ENCODE measurements around the gene ZBTB7C.

Gene ZBTB7C

GRCh38 chr18:47996091-47996541 lies 413.1 kb downstream of the ZBTB7C start:
- Histone ChIP-seq H3K4me1 (ENCODE audit: insufficient read depth, low read length) (no peaks in the 10 kb centered on the region), H3K4me2 (ENCODE audit: insufficient read depth, low read length) (no peak overlapping the region), H3K36me3 (ENCODE audit: insufficient read depth, low read length) (no peaks in the 10 kb centered on the region), H2AFZ (ENCODE audit: low read depth, low read length) (no peak overlapping the region), H3K4me3 (ENCODE audit: low read depth in 1 of 2, low read length in 2 of 2) (no peak overlapping the region), H4K20me1 (ENCODE audit: insufficient read depth, low read length) (no peaks in the 10 kb centered on the region), H3K27ac (ENCODE audit: low read length) (no peak overlapping the region), H3K27me3 (ENCODE audit: insufficient read depth, low read length, poor library complexity) (no peaks in the 10 kb centered on the region), H3K9ac (ENCODE audit: low read depth, low read length) (no peak overlapping the region), H3K79me2 (ENCODE audit: insufficient read depth, low read length) (no peaks in the 10 kb centered on the region), H3K9me3 (ENCODE audit: insufficient read depth, low read length, severe bottlenecking) (peaks cover 6% of the 10 kb centered on the region)
- ATAC-seq (ENCODE audit: insufficient read depth, low read depth): no peak
- TF ChIP-seq CTCF (IDR thresholded peaks at IDR 0.05; ENCODE audit: borderline replicate concordance, extremely low read depth, low read length, poor library complexity, severe bottlenecking) (no peak), EZH2 (IDR thresholded peaks at IDR 0.05; ENCODE audit: borderline replicate concordance, low read depth, low read length, severe bottlenecking) (no peak)
- no peak for DNase-seq

GRCh38 chr18:47995654-47996053 lies 413.5 kb downstream of the ZBTB7C start:
- H3K4me3 ChIP-seq (ENCODE audit: low read depth in 1 of 2, low read length in 2 of 2): no peak overlapping the region
- no peak overlapping the region for H3K9ac ChIP-seq (ENCODE audit: low read depth, low read length)
- TF ChIP-seq CTCF (IDR thresholded peaks at IDR 0.05; ENCODE audit: borderline replicate concordance, extremely low read depth, low read length, poor library complexity, severe bottlenecking) (no peak), EZH2 (IDR thresholded peaks at IDR 0.05; ENCODE audit: borderline replicate concordance, low read depth, low read length, severe bottlenecking) (no peak)
- DNase-seq (no peak), ATAC-seq (ENCODE audit: insufficient read depth, low read depth) (no peak)
- no peaks in the 10 kb centered on the region for H3K27me3 ChIP-seq (ENCODE audit: insufficient read depth, low read length, poor library complexity)
- no peak overlapping the region for H2AFZ ChIP-seq (ENCODE audit: low read depth, low read length)
- H3K4me1 ChIP-seq (ENCODE audit: insufficient read depth, low read length): no peaks in the 10 kb centered on the region
- no peaks in the 10 kb centered on the region for H4K20me1 ChIP-seq (ENCODE audit: insufficient read depth, low read length)
- no peak overlapping the region for H3K27ac ChIP-seq (ENCODE audit: low read length)
- H3K79me2 ChIP-seq (ENCODE audit: insufficient read depth, low read length): no peaks in the 10 kb centered on the region
- H3K36me3 ChIP-seq (ENCODE audit: insufficient read depth, low read length): no peaks in the 10 kb centered on the region
- H3K4me2 ChIP-seq (ENCODE audit: insufficient read depth, low read length): no peak overlapping the region
- H3K9me3 ChIP-seq (ENCODE audit: insufficient read depth, low read length, severe bottlenecking): peaks cover 6% of the 10 kb centered on the region

- H3K9ac ChIP-seq (ENCODE audit: low read depth, low read length): no peak overlapping the region
- no peak overlapping the region for H3K4me2 ChIP-seq (ENCODE audit: insufficient read depth, low read length)
- H3K27ac ChIP-seq (ENCODE audit: low read length): no peak overlapping the region
- no peaks in the 10 kb centered on the region for H3K79me2 ChIP-seq (ENCODE audit: insufficient read depth, low read length)
- no peaks in the 10 kb centered on the region for H3K4me1 ChIP-seq (ENCODE audit: insufficient read depth, low read length)
- no peaks in the 10 kb centered on the region for H3K36me3 ChIP-seq (ENCODE audit: insufficient read depth, low read length)
- no peak for ATAC-seq (ENCODE audit: insufficient read depth, low read depth)
- H2AFZ ChIP-seq (ENCODE audit: low read depth, low read length): no peak overlapping the region
- H3K27me3 ChIP-seq (ENCODE audit: insufficient read depth, low read length, poor library complexity): no peaks in the 10 kb centered on the region
- TF ChIP-seq CTCF (IDR thresholded peaks at IDR 0.05; ENCODE audit: borderline replicate concordance, extremely low read depth, low read length, poor library complexity, severe bottlenecking) (no peak), EZH2 (IDR thresholded peaks at IDR 0.05; ENCODE audit: borderline replicate concordance, low read depth, low read length, severe bottlenecking) (no peak)
- no peaks in the 10 kb centered on the region for H4K20me1 ChIP-seq (ENCODE audit: insufficient read depth, low read length)
- H3K9me3 ChIP-seq (ENCODE audit: insufficient read depth, low read length, severe bottlenecking): peaks cover 6% of the 10 kb centered on the region
- H3K4me3 ChIP-seq (ENCODE audit: low read depth in 1 of 2, low read length in 2 of 2): no peak overlapping the region
- DNase-seq: no peak
These were observed 415.8 kb downstream of the ZBTB7C start for GRCh38 chr18:47993409-47993808.

- H2AFZ ChIP-seq (ENCODE audit: low read depth, low read length): no peak overlapping the region
These were observed 416.2 kb downstream of the ZBTB7C start for GRCh38 chr18:47992976-47993375.

More at GRCh38 chr18:47992976-47993375, 416.2 kb downstream of the ZBTB7C start:
- H3K79me2 ChIP-seq (ENCODE audit: insufficient read depth, low read length): no peaks in the 10 kb centered on the region
- no peaks in the 10 kb centered on the region for H3K27me3 ChIP-seq (ENCODE audit: insufficient read depth, low read length, poor library complexity)
- no peak overlapping the region for H3K27ac ChIP-seq (ENCODE audit: low read length)
- no peak overlapping the region for H3K9ac ChIP-seq (ENCODE audit: low read depth, low read length)
- DNase-seq (no peak), ATAC-seq (ENCODE audit: insufficient read depth, low read depth) (no peak)
- H3K4me3 ChIP-seq (ENCODE audit: low read depth in 1 of 2, low read length in 2 of 2): no peak overlapping the region
- no peaks in the 10 kb centered on the region for H4K20me1 ChIP-seq (ENCODE audit: insufficient read depth, low read length)
- no peak for TF ChIP-seq EZH2 (IDR thresholded peaks at IDR 0.05; ENCODE audit: borderline replicate concordance, low read depth, low read length, severe bottlenecking)
- TF ChIP-seq CTCF (IDR thresholded peaks at IDR 0.05; ENCODE audit: borderline replicate concordance, extremely low read depth, low read length, poor library complexity, severe bottlenecking): no peak
- H3K9me3 ChIP-seq (ENCODE audit: insufficient read depth, low read length, severe bottlenecking): peaks cover 6% of the 10 kb centered on the region
- no peaks in the 10 kb centered on the region for H3K36me3 ChIP-seq (ENCODE audit: insufficient read depth, low read length)
- H3K4me2 ChIP-seq (ENCODE audit: insufficient read depth, low read length): no peak overlapping the region
- no peaks in the 10 kb centered on the region for H3K4me1 ChIP-seq (ENCODE audit: insufficient read depth, low read length)
